K562 (cell line): Measurements from ENCODE around the gene PPP2R2D.
"Not testable (repeated sequence)": the region's sequence is repeated elsewhere in the genome, so short reads cannot be mapped to it uniquely, and the experiment has no call there.

Experiments
- CBX3 ChIP-seq, 2 experiments: IDR thresholded peaks; 1 replicate in 1 of 2; 2 replicates in 1 of 2; pipeline ENCODE4 v1.6.1; 2012; ENCODE audit warnings: inconsistent platforms in 2 of 2, low read length in 2 of 2, borderline replicate concordance in 1 of 2, control low read depth in 1 of 2
- SP1 ChIP-seq: sonication (generic); formaldehyde crosslinking; IDR thresholded peaks from 2 replicates; pipeline ENCODE4 v1.8.1; 2022; ENCODE audit warnings: mild to moderate bottlenecking, missing genetic modification reagents
- YY1 ChIP-seq, 3 experiments: IDR thresholded peaks; 2 replicates each; pipeline ENCODE4 v1.6.1; 2011; ENCODE audit warnings: low read length in 2 of 3, mild to moderate bottlenecking in 2 of 3, moderate library complexity in 2 of 3, borderline replicate concordance in 1 of 3, control low read depth in 1 of 3, low read depth in 1 of 3; ENCODE audit not compliant: insufficient read depth in 3 of 3, insufficient replicate concordance in 2 of 3, control insufficient read depth in 1 of 3, insufficient read length in 1 of 3; ENCODE audit errors: extremely low read depth in 1 of 3
- ZSCAN29 ChIP-seq: fragments of 450-650 bp; IDR thresholded peaks from 2 replicates; pipeline ENCODE4 v1.6.1; 2017

DNA sequence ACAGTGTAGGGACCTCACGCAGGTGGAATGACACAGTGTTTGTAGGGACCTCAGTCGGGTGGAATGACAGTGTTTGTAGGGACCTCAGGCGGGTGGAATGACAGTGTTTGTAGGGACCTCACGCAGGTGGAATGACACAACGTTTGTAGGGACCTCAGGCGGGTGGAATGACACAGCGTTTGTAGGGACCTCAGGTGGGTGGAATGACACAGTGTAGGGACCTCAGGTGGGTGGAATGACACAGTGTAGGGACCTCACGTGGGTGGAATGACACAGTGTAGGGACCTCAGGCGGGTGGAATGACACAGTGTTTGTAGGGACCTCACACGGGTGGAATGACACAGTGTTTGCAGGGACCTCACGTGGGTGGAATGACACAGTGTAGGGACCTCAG, 16.0 kb downstream of the PPP2R2D start:
- TF ChIP-seq CBX3 (IDR thresholded peaks at IDR 0.05; ENCODE audit: borderline replicate concordance in 1 of 2, low read length in 2 of 2); ZSCAN29; SP1; YY1 (IDR thresholded peaks at IDR 0.05; ENCODE audit: borderline replicate concordance in 1 of 3, control insufficient read depth in 1 of 3, extremely low read depth in 1 of 3, insufficient read depth in 3 of 3, insufficient read length in 1 of 3, insufficient replicate concordance in 2 of 3, low read depth in 1 of 3, low read length in 2 of 3): not testable (repeated sequence)
